Smooth muscle cell (in vitro differentiated cells): ENCODE measurements around the gene AUTS2. TPM values are rescaled to one million over a fixed set of nuclear protein-coding genes. Genes with fewer than 3 reads are reported as not detected.

Experiments
- DNase-seq: peaks from one replicate; lab custom pipeline; 2025; ENCODE audit not compliant: unreplicated experiment; lab: John Stamatoyannopoulos, UW
- H2AFZ ChIP-seq: fragments of 200-600 bp; sonication (generic); 2 replicates; pipeline ENCODE4 v1.6.0; 2016; ENCODE audit warnings: antibody characterized with exemption, low read depth, mild to moderate bottlenecking
- H3F3A ChIP-seq: fragments of 200-600 bp; sonication (generic); 2 replicates; pipeline ENCODE4 v1.6.0; 2017; ENCODE audit warnings: antibody characterized with exemption, low read depth
- H3K27ac ChIP-seq: fragments of 200-600 bp; sonication (generic); 2 replicates; pipeline ENCODE4 v1.5.1; 2016; ENCODE audit warnings: low read depth, mild to moderate bottlenecking
- H3K27me3 ChIP-seq: fragments of 200-600 bp; sonication (generic); 2 replicates; pipeline ENCODE4 v1.6.1; 2016; ENCODE audit warnings: low read depth, mild to moderate bottlenecking
- H3K36me3 ChIP-seq: fragments of 200-600 bp; sonication (generic); 2 replicates; pipeline ENCODE4 v1.5.1; 2016; ENCODE audit warnings: low read depth
- H3K4me1 ChIP-seq: fragments of 200-600 bp; sonication (generic); 2 replicates; pipeline ENCODE4 v1.5.1; 2016; ENCODE audit warnings: low read depth
- H3K4me2 ChIP-seq: fragments of 200-600 bp; sonication (generic); 2 replicates; pipeline ENCODE4 v1.6.0; 2016; ENCODE audit warnings: mild to moderate bottlenecking
- H3K4me3 ChIP-seq: fragments of 200-600 bp; sonication (generic); 2 replicates; pipeline ENCODE4 v1.5.1; 2016; ENCODE audit warnings: mild to moderate bottlenecking
- H3K79me2 ChIP-seq: fragments of 200-600 bp; sonication (generic); 2 replicates; pipeline ENCODE4 v1.6.0; 2016; ENCODE audit warnings: low read depth, mild to moderate bottlenecking
- H3K9ac ChIP-seq: fragments of 200-600 bp; sonication (generic); 2 replicates; pipeline ENCODE4 v1.6.0; 2016; ENCODE audit warnings: low read depth
- H3K9me3 ChIP-seq: fragments of 200-600 bp; sonication (generic); replicated peaks from 2 replicates; pipeline ENCODE4 v1.5.1; 2016; ENCODE audit warnings: low read depth
- H4K20me1 ChIP-seq: fragments of 200-600 bp; sonication (generic); 2 replicates; pipeline ENCODE4 v1.6.0; 2016; ENCODE audit warnings: low read depth
- CTCF ChIP-seq: fragments of 200-600 bp; sonication (generic); IDR thresholded peaks from 2 replicates; pipeline ENCODE4 v1.5.1; 2017; ENCODE audit warnings: borderline replicate concordance, mild to moderate bottlenecking, antibody characterized with exemption; ENCODE audit not compliant: insufficient read depth, poor library complexity, severe bottlenecking
- WGBS: methylation state at CpG from one replicate; pipeline ENCODE4 v1.1.7; 2016; ENCODE audit warnings: low lambda C conversion rate; 5-methylcytosine and 5-hydroxymethylcytosine counted together
- polyA plus RNA-seq: library from polyadenylated mRNA; unstranded; fragments of >200 nt; fragmentation: Nextera tagmentation; extraction: Ambion mirVana; gene quantifications from 2 replicates; pipeline ENCODE4 v1.2.1, GENCODE V29; 2016
- total RNA-seq: library from RNA; depleted of rRNA; stranded (reverse); fragments of >200 nt; gene quantifications from 2 replicates; pipeline ENCODE4 v1.2.3, GENCODE V29; 2014

AUTS2 gene
- total and polyA plus RNA-seq, 2 experiments from 2014 or later: 6.5 to 8.6 TPM

GRCh38 chr7:69803699-69804516 lies 205.6 kb downstream of the AUTS2 start:
- Histone ChIP-seq H3K36me3 (no peaks in the 10 kb centered on the region), H3K4me1 (peaks cover 10% of the 10 kb centered on the region)

GRCh38 chr7:69804962-69805361 lies 206.7 kb downstream of the AUTS2 start:
- Histone ChIP-seq H3K79me2 (no peaks in the 10 kb centered on the region), H3K4me1 (peaks cover 9% of the 10 kb centered on the region)

More at GRCh38 chr7:69803699-69804516, 205.6 kb downstream of the AUTS2 start:
- no peak overlapping the region for H2AFZ ChIP-seq
- no peak overlapping the region for H3K4me2 ChIP-seq
- H3F3A ChIP-seq: peaks cover 5% of the 10 kb centered on the region
- no peak for TF ChIP-seq CTCF
- DNase-seq: no peak
- no peak overlapping the region for H3K9ac ChIP-seq
- H3K27me3 ChIP-seq: no peaks in the 10 kb centered on the region
- H3K79me2 ChIP-seq: no peaks in the 10 kb centered on the region
- peaks cover 25% of the 10 kb centered on the region for H4K20me1 ChIP-seq
- no peak overlapping the region for H3K4me3 ChIP-seq
- no peak overlapping the region for H3K27ac ChIP-seq
- WGBS: 88% methylated on average over 5 of the region's 5 CpGs
- no peaks in the 10 kb centered on the region for H3K9me3 ChIP-seq

GRCh38 chr7:69808391-69808790 lies 210.1 kb downstream of the AUTS2 start:
- 89% methylated on average over 1 of the region's 1 CpG for WGBS
- DNase-seq: no peak

More at GRCh38 chr7:69804962-69805361, 206.7 kb downstream of the AUTS2 start:
- Histone ChIP-seq H3K4me2 (no peak overlapping the region), H3K36me3 (no peaks in the 10 kb centered on the region), H3K9me3 (no peaks in the 10 kb centered on the region), H3K9ac (no peak overlapping the region), H3K4me3 (no peak overlapping the region), H3K27me3 (no peaks in the 10 kb centered on the region), H3K27ac (no peak overlapping the region), H3F3A (peaks cover 5% of the 10 kb centered on the region), H2AFZ (no peak overlapping the region), H4K20me1 (peaks cover 24% of the 10 kb centered on the region)
- TF ChIP-seq CTCF: no peak
- 47% methylated on average over 2 of the region's 2 CpGs for WGBS
- DNase-seq: no peak

More at GRCh38 chr7:69808391-69808790, 210.1 kb downstream of the AUTS2 start:
- H4K20me1 ChIP-seq: peaks cover 28% of the 10 kb centered on the region
- no peak overlapping the region for H2AFZ ChIP-seq
- H3K4me3 ChIP-seq: no peak overlapping the region
- no peaks in the 10 kb centered on the region for H3K79me2 ChIP-seq
- no peak overlapping the region for H3K4me2 ChIP-seq
- no peak for TF ChIP-seq CTCF
- H3K4me1 ChIP-seq: no peaks in the 10 kb centered on the region
- H3K9ac ChIP-seq: no peak overlapping the region
- H3K27ac ChIP-seq: peak overlapping the region; percentile 20
- H3K27me3 ChIP-seq: no peaks in the 10 kb centered on the region
- peaks cover 5% of the 10 kb centered on the region for H3F3A ChIP-seq
- no peaks in the 10 kb centered on the region for H3K9me3 ChIP-seq
- no peaks in the 10 kb centered on the region for H3K36me3 ChIP-seq
